Measurements from ENCODE around the gene ACTL8.

ACTL8 gene

DNA sequence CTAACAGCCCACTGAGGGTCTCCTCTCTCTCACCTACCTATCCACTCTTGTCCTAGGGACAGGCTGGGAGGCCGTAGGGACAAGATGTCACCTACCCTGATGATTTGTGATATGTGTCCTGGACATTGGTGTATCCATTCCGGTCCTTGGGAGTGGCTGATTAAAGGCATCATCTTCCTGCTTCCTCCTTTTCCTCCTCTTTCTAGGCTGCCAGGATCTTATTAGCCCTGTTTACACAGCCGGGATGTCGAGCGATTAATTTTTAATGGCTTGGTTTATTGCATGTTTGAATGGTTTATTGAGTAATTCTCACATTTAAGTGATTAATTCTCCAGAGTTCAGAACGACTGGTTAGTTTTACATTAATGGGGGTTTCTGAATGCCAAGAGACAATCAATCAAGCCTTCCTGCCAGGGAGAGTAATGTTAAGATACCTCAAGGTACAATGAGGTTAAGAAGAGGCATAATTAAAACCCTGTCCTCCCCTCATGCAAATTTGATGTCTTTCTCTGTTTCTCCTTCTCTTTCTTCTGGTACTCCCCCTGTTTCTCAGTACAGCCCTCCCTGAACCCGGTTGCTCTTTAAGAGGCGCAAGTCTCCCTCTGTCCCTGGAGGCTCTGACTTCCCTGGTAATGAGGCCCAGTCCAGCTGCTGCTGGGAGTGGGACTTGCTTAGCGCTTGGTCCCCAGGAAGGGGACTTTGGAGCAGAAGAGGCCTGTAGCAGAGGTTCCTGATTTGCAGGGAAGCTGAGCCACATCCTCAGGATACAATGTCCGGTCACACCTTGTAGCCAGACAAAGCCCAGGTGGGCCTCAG, 50.9 kb downstream of the ACTL8 start:
- no peak for DNase-seq (ENCODE audit: low read depth)

DNA sequence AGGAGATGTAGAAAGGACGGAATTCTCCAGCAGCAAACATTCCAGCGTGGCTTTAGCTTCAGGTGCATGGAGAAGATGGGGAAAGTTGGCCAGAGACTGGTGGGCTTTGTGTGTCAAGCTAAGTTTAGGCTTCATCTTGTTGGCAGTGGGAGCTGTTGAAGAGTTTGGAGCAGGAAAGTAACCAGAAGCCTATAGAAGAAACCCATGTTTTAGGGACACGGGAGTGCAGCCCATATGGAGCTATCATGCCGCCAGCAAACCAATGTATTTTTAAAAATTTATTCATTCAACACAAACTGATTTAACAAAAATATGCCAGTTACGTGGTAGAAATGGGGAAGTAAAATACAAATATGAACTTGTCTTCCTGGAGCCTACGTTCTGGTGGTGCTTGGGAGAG, 53.7 kb downstream of the ACTL8 start:
- DNase-seq (ENCODE audit: low read depth), result no peak

GRCh38 chr1:17810668-17811067, 55.5 kb downstream of the ACTL8 start:
- no peak for DNase-seq (ENCODE audit: low read depth)

DNA sequence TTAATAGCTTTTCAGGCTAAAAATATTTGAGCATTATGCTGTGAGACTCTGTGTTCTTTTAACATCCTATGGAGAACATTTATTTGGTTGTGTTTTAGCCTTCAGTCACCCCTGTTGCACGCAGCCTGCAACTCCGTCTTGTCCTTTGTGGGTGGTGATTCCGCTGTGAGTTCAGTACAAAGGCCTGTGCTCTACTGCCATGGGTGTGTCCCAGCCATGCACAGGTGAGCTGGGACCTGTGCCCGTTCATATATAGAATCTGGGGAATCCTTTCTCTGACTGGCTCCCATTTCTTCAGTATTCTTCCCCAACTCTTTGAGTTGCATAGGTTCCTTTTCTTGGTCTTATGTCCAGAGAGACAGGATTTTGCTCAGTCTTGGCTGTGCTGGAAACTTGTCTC, 61.4 kb downstream of the ACTL8 start:
- DNase-seq (ENCODE audit: low read depth), result no peak

- DNase-seq (ENCODE audit: low read depth), result no peak
These were observed 64.1 kb downstream of the ACTL8 start for GRCh38 chr1:17819129-17819802.

DNA sequence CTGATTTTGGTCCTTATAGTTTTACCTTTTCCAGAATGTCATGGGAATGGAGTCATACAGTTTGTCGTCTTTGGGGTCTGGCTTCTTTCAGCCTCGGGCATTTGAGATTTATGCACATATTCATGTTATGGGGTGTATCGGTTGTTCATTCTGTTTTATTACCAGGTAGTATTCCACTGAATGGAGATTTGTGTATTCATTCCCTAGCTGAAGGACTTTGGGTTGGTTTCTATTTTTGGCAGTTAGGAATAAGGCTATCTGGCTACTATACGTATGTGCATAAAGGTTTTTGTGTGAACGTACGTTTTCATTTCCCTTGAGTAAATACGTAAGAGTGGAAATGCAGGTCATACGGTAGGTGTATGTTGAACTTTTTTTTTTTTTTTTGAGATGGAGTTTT, 65.1 kb downstream of the ACTL8 start:
- DNase-seq (ENCODE audit: low read depth), result no peak

- DNase-seq (ENCODE audit: low read depth), result no peak
These were observed 67.8 kb downstream of the ACTL8 start for GRCh38 chr1:17822741-17823426.

DNA sequence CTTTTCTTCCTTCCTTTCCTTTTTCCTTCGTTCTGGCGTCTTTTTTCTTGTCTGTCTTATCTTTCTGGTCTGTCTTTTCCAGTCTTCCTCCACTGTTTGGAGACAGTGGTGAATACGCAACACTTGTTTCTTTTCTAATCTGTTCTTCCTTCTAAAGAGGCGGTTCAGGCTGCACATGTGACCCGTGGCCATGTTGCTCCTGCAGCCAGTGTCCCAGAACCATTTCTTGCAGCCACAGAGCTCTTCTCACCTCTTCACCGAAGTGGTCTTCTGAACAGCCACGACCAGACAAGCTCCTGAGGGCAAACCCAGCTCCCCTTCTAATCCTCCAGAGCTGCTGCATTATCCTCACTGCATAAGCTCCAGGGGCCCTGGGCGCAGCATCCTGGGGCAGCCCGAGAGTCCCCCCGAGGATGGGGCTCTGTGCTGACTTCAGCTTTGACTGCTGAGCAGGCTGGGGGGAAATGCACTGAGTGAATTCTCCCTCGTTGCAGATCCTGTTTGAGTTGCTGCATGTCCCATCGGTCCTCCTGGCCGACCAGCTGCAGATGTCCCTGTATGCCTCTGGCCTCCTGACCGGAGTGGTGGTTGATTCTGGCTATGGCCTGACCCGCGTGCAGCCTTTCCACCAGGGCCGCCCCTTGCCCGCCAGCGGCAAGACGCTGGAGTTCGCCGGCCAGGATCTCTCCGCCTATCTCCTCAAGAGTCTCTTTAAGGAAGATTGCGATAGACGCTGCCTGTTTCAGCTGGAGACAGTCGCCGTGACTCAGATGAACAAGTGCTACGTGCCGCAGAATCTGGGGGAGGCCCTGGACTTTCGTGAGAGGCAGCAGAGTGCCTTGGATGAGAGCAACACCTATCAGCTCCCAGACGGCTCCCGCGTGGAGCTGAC, 70.4 kb downstream of the ACTL8 start:
- no peak for DNase-seq (ENCODE audit: low read depth)

GRCh38 chr1:17826165-17826488, 71.0 kb downstream of the ACTL8 start:
- DNase-seq (ENCODE audit: low read depth), result peak; percentile 8

DNA sequence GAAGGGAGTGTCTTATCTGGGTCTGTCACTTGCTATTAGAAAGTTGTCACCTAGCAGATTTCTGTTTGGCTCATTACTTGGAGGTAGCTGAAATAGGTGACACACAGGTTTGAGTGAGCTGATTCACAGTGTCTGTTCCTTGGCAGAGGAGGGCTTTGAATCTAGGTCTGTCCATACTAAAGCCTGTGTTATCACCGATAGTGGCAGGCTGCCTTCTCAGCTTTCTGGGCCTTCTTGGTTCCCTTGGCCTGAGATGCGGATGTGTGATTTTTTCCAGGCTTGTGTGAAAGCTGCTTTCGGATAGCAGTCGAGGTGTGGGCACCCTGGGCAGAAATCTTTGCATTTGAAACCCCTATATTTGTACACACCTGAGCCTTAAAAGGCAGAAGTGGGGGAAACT, 73.9 kb downstream of the ACTL8 start:
- no peak for DNase-seq (ENCODE audit: low read depth)

DNA sequence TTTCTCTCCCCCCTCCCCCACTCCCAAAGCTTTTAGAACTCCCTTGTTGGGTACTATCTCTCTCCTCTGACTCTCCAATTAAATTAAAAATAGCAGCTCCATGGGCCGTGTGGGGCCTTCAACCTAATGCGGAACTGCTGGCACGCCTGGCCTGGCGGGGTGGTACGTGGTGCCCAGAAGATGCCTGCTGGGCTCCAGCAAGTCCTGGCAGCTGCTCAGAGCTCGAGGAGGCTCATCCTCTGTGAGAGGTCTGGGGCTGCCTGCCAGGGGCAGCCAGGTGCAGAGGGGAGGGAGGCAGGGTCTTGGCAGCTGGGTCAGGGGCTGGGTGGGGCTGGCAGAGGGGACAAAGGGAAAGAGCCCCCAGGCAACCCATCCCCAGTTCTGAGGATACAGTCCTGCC, 74.4 kb downstream of the ACTL8 start:
- no peak for DNase-seq (ENCODE audit: low read depth)

DNA sequence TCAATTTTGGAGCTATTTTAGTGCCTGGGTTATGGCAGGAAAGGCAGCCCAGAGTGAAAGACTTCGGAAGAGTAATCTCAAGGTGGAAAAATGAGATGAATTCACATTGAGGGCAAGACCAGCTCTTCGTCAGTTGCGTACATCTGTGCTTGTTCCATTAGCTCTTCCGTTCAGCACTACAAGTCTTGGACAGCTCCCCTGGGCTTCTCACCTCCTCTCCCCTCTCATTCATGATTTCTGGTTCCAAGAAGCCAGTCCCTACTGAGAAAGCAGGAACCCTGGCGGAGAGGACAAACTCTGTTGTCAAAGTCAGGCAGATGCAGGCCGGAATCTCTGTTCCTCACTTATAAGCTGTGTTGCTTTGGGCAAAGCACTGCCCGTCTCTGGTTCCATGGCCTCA, 76.5 kb downstream of the ACTL8 start:
- DNase-seq (ENCODE audit: low read depth), result peak; percentile 51

DNA sequence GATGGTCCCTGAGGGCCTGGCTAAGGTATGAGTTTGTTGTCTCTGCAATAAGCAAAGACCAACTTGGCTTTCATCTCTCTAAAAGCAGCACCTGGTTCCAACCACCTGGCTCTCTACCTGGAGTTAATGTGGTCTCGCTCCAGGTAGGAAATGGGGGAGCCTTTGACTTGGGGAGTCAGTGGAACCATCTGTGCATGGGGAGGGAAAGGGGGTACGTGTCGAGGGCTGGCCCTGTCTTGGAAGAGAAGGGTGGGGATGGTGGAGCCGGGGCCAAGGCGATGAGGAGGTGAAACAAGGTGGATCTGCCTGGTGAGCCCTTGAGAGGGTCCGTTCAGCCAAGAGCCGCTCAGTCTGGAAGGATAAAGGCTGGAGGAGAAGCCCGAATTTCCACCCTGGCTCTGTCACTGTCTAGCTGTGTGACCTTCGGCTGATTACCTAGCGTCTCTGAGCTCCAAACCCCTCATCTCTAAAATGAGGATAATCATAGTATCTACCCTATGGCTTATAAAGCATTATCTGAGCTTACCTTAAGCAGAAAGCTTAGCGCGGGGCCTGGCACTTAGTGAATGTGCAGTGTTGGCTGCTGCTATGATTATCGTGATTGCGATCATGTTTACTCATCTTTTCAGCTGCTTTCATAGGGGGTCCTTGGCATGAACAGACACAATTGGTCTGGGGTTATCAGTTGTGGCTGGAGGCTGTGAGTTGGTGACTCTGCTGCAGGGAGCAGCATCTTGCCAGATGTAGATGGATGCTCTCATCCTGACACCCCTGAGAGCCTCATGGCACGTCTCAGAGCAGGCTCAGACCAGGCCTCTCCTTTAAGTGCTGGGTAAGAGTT, 78.7 kb downstream of the ACTL8 start:
- DNase-seq (ENCODE audit: low read depth), result no peak

DNA sequence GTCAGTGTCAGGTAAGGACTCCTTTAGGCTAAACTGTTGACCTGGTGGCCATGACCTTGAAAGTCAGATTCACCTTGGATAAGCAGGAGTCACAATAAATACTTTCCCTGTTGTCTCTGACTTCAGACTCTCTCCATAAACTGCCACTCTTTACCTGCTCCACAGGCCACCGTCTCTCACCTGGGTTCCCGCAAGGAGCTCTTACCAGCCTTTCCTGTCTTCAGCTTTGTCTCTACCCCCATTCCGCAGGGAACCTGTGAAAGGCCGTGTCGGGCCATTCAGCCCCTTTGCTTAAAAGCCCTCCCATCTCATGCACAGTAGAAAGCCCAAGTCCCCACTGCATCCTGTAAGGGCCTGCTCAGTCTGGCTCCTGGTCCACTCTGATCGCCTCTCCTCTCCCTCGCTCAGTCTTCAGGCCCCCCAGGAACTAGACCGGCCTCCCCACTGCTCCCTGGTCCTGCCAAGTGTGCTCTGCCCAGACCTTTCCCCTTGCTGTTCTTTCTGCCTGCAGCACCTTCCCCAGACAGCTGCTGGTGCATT, 79.5 kb downstream of the ACTL8 start:
- no peak for DNase-seq (ENCODE audit: low read depth)

DNA sequence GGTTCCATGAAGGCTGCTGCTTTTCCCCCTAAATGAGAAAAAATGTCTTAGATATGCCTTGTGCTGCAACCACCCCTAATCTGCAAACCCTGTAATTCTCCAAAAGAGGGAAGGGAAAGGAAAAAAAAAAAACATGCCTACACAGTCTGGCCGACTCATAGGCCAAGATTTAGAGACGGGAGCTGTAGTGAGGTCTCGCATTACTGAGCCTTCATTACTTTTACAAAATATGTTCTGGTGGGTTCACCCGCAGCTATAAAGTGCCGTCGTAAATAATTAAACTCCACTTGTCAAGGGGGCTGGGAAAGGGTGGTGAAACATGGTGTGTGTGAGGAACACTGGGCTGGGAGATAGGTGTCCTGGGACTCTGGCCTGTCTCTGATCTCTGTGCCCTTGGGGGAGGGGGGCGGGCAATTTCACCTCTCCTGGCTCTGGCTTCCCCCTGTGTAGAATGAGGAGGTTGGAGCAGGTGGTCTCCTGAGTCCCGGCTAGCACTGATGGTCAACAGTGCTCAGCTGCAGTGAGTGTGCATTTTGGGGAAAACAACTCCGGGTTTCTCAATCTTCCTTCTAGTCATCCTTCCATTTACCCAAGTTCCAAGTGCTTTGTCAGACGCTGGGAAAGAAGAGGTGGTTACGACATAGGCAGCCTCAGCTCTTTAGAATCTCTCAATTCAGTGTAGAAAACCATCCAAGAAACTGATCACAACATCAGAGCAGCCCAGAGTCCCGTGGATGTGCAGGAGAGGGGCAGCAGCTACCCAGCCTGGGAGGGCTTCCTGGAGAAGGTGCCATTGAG, 82.3 kb downstream of the ACTL8 start:
- DNase-seq (ENCODE audit: low read depth), result peak; percentile 39

DNA sequence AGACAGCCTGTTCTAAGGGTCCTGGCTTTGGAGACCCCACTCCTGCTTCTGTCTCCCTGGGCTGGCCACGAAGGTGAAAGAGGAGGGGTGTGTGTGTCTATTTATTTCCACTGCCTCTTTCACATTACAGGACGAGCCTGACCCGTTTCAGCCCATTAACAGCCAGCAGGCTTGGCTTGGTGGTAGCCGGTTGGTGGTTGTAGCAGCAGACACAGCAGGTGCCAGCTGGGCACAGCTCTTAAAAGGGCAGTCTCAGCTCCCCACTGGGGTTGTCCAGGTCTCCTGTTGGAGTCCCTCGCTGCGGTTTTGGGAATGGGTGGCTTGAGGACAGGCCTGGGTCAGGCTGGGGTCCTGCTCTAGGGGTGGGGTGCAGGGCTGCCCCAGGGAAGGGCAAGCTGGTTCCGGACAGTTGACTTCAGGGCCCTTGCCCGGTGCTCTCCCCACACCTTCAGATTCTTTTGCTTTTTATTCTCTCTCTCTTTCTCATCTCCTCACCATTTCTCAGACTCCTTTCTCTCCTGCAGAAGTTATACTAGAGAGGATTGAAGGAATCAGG, 84.6 kb downstream of the ACTL8 start:
- DNase-seq (ENCODE audit: low read depth), result no peak

GRCh38 chr1:17841944-17842343, 86.8 kb downstream of the ACTL8 start:
- no peak for DNase-seq (ENCODE audit: low read depth)

GRCh38 chr1:17842686-17843085, 87.6 kb downstream of the ACTL8 start:
- DNase-seq (ENCODE audit: low read depth), result no peak

GRCh38 chr1:17844185-17844826, 89.2 kb downstream of the ACTL8 start:
- DNase-seq (ENCODE audit: low read depth), result no peak
